H9 (cell line): ENCODE results near the gene DMD. TPM values are rescaled to one million over a fixed set of nuclear protein-coding genes. Genes with fewer than 3 reads are reported as not detected.

ENCODE experiments used
- DNase-seq: peaks from one replicate; pipeline ENCODE4 v3.0.0-alpha.2; 2017
- H2AFZ ChIP-seq: one replicate; pipeline ENCODE4 v1.6.1; 2013; ENCODE audit warnings: mild to moderate bottlenecking, low read length, control low read depth, moderate library complexity
- H2AK5ac ChIP-seq: 2 replicates; pipeline ENCODE4 v1.6.1; 2013; ENCODE audit warnings: low read length, control low read depth, mixed read lengths; ENCODE audit not compliant: insufficient read length
- H2BK120ac ChIP-seq: one replicate; pipeline ENCODE4 v1.6.1; 2013; ENCODE audit warnings: low read depth, mild to moderate bottlenecking, low read length, control low read depth, inconsistent platforms; ENCODE audit not compliant: poor library complexity, severe bottlenecking
- H2BK12ac ChIP-seq: 2 replicates; pipeline ENCODE4 v1.6.1; 2013; ENCODE audit warnings: low read length, control low read depth, mixed read lengths, low read depth; ENCODE audit not compliant: insufficient read length
- H2BK15ac ChIP-seq: 2 replicates; pipeline ENCODE4 v1.6.1; 2013; ENCODE audit warnings: low read depth, low read length, control low read depth
- H2BK20ac ChIP-seq: one replicate; pipeline ENCODE4 v1.6.1; 2013; ENCODE audit warnings: low read depth, mild to moderate bottlenecking, low read length, control low read depth, inconsistent platforms; ENCODE audit not compliant: poor library complexity, severe bottlenecking
- H2BK5ac ChIP-seq: 2 replicates; pipeline ENCODE4 v1.6.1; 2013; ENCODE audit warnings: low read length, control low read depth, mixed read lengths; ENCODE audit not compliant: insufficient read length
- H3K14ac ChIP-seq: 2 replicates; pipeline ENCODE4 v1.6.1; 2013; ENCODE audit warnings: low read length, control low read depth; ENCODE audit not compliant: insufficient read depth
- H3K18ac ChIP-seq: 2 replicates; pipeline ENCODE4 v1.6.1; 2013; ENCODE audit warnings: low read depth, mild to moderate bottlenecking, mixed read lengths, low read length, control low read depth; ENCODE audit not compliant: insufficient read length
- H3K23ac ChIP-seq: 2 replicates; pipeline ENCODE4 v1.6.1; 2013; ENCODE audit warnings: low read length, control low read depth, mixed read lengths, low read depth; ENCODE audit not compliant: insufficient read length
- H3K23me2 ChIP-seq: 2 replicates; pipeline ENCODE4 v1.6.1; 2013; ENCODE audit warnings: low read depth, mild to moderate bottlenecking, mixed read lengths, low read length, control low read depth; ENCODE audit not compliant: insufficient read length, poor library complexity, severe bottlenecking
- H3K27ac ChIP-seq: 2 replicates; pipeline ENCODE4 v1.5.1; 2013; ENCODE audit warnings: low read length, control low read depth, mixed read lengths, low read depth; ENCODE audit not compliant: insufficient read length
- H3K27me3 ChIP-seq: 2 replicates; pipeline ENCODE4 v1.6.1; 2013; ENCODE audit warnings: low read length, control low read depth, inconsistent platforms; ENCODE audit not compliant: insufficient read depth
- H3K4ac ChIP-seq: 2 replicates; pipeline ENCODE4 v1.6.1; 2013; ENCODE audit warnings: low read depth, mild to moderate bottlenecking, control low read depth, inconsistent platforms, low read length, moderate library complexity
- H3K4me1 ChIP-seq: 2 replicates; pipeline ENCODE4 v1.6.1; 2013; ENCODE audit warnings: low read length, control low read depth, inconsistent platforms; ENCODE audit not compliant: insufficient read depth
- H3K4me2 ChIP-seq: 2 replicates; pipeline ENCODE4 v1.6.1; 2013; ENCODE audit warnings: low read length, control low read depth, mixed read lengths; ENCODE audit not compliant: insufficient read length, insufficient read depth
- H3K56ac ChIP-seq: 2 replicates; pipeline ENCODE4 v1.6.1; 2013; ENCODE audit warnings: low read depth, mild to moderate bottlenecking, mixed read lengths, low read length, control low read depth; ENCODE audit not compliant: insufficient read length
- H3K79me1 ChIP-seq: 2 replicates; pipeline ENCODE4 v1.6.1; 2013; ENCODE audit warnings: low read depth, mild to moderate bottlenecking, moderate library complexity, low read length, control low read depth, inconsistent platforms; ENCODE audit not compliant: insufficient read depth, poor library complexity, severe bottlenecking
- H3K79me2 ChIP-seq: 2 replicates; pipeline ENCODE4 v1.6.1; 2013; ENCODE audit warnings: low read length, control low read depth, inconsistent platforms; ENCODE audit not compliant: insufficient read depth
- H3K9ac ChIP-seq: 2 replicates; pipeline ENCODE4 v1.6.1; 2013; ENCODE audit warnings: low read length, control low read depth, mixed read lengths; ENCODE audit not compliant: insufficient read length; ENCODE audit errors: extremely low read depth
- H3K9me3 ChIP-seq: one replicate; pipeline ENCODE4 v1.6.1; 2013; ENCODE audit warnings: low read depth, low read length, inconsistent platforms; ENCODE audit not compliant: control insufficient read depth
- H3T11ph ChIP-seq: one replicate; pipeline ENCODE4 v1.6.1; 2013; ENCODE audit warnings: mild to moderate bottlenecking, low read length, control low read depth, inconsistent platforms
- H4K20me1 ChIP-seq: one replicate; pipeline ENCODE4 v1.6.1; 2013; ENCODE audit not compliant: control insufficient read depth, insufficient read length, insufficient read depth
- H4K5ac ChIP-seq: 2 replicates; pipeline ENCODE4 v1.6.1; 2013; ENCODE audit warnings: low read depth, mild to moderate bottlenecking, mixed read lengths, low read length, control low read depth; ENCODE audit not compliant: insufficient read length
- H4K8ac ChIP-seq: replicated peaks from 2 replicates; pipeline ENCODE4 v1.6.1; 2013; ENCODE audit warnings: low read length, control low read depth, mixed read lengths, low read depth; ENCODE audit not compliant: insufficient read length
- H4K91ac ChIP-seq: 2 replicates; pipeline ENCODE4 v1.6.1; 2013; ENCODE audit warnings: low read depth, mild to moderate bottlenecking, moderate library complexity, mixed read lengths, low read length, control low read depth; ENCODE audit not compliant: insufficient read length
- H3K27ac Mint-ChIP-seq, 3 experiments: 2 replicates in 2 of 3; 3 replicates in 1 of 3; pipeline ENCODE4 v1.8.0; 2020 to 2021; ENCODE audit warnings: mixed read lengths in 3 of 3, mild to moderate bottlenecking in 1 of 3, moderate library complexity in 1 of 3
- H3K27me3 Mint-ChIP-seq: 2 replicates; pipeline ENCODE4 v1.8.0; 2021; ENCODE audit warnings: low read depth, mild to moderate bottlenecking, moderate library complexity, mixed read lengths
- H3K36me3 Mint-ChIP-seq, 3 experiments: 2 replicates in 2 of 3; 3 replicates in 1 of 3; pipeline ENCODE4 v1.8.0; 2020 to 2021; ENCODE audit warnings: low read depth in 3 of 3, mixed read lengths in 3 of 3; ENCODE audit not compliant: insufficient read depth in 1 of 3
- H3K4me1 Mint-ChIP-seq, 2 experiments: 2 replicates each; pipeline ENCODE4 v1.8.0; 2020; ENCODE audit warnings: mixed read lengths in 2 of 2
- H3K4me3 Mint-ChIP-seq, 2 experiments: 2 replicates in 1 of 2; 3 replicates in 1 of 2; pipeline ENCODE4 v1.8.0; 2020 to 2021; ENCODE audit warnings: mild to moderate bottlenecking in 2 of 2, mixed read lengths in 2 of 2, moderate library complexity in 1 of 2
- H3K9me3 Mint-ChIP-seq, 2 experiments: 2 replicates in 1 of 2; 3 replicates in 1 of 2; pipeline ENCODE4 v1.8.0; 2020; ENCODE audit warnings: mild to moderate bottlenecking in 2 of 2, mixed read lengths in 2 of 2, moderate library complexity in 1 of 2
- CTCF ChIP-seq: fragments of 200-600 bp; sonication (generic); conservative IDR thresholded peaks from 3 replicates; pipeline ENCODE4 v1.8.0; 2021; ENCODE audit warnings: antibody characterized with exemption, mild to moderate bottlenecking
- WGBS: extraction: QIAGEN DNeasy Blood & Tissue Kit; methylation state at CpG from one replicate; pipeline ENCODE4 v1.1.7; 2013; ENCODE audit warnings: missing lambda C conversion rate, low lambda C conversion rate, mixed read lengths; ENCODE audit not compliant: insufficient read length; ENCODE audit errors: extremely low coverage; 5-methylcytosine and 5-hydroxymethylcytosine counted together
- total RNA-seq: library from RNA; stranded (reverse); gene quantifications from 2 replicates; pipeline ENCODE4 v1.2.1, GENCODE V29; 2021

DMD gene
- total RNA-seq, 1 experiment from 2014 or later, result 3.8 TPM

GRCh38 chrX:31449081-31449480, 1762.3 kb downstream of the DMD start:
- no peak overlapping the region for H3K23ac ChIP-seq
- H3K9me3 Mint-ChIP-seq, result peaks cover 52 to 53% of the 10 kb centered on the region in 2 experiments
- no peaks in the 10 kb centered on the region for H3K4me1 ChIP-seq
- no peak overlapping the region for H2BK15ac ChIP-seq
- H3K27me3 Mint-ChIP-seq, result no peaks in the 10 kb centered on the region
- no peaks in the 10 kb centered on the region for H3K4me1 Mint-ChIP-seq
- H3K56ac ChIP-seq, result no peak overlapping the region
- H3K27ac Mint-ChIP-seq, result no peak overlapping the region
- H2AFZ ChIP-seq, result no peak overlapping the region
- WGBS, result no CpG with 5 or more reads among the region's 3 CpGs
- no peak overlapping the region for H3K4me2 ChIP-seq
- no peak for DNase-seq
- no peak overlapping the region for H3K18ac ChIP-seq
- no peak overlapping the region for H3T11ph ChIP-seq
- no peak overlapping the region for H4K91ac ChIP-seq
- no peaks in the 10 kb centered on the region for H3K9me3 ChIP-seq
- H3K27me3 ChIP-seq, result no peaks in the 10 kb centered on the region
- H2BK120ac ChIP-seq, result no peak overlapping the region
- no peak for TF ChIP-seq CTCF
- no peak overlapping the region for H3K9ac ChIP-seq
- H3K4me3 Mint-ChIP-seq, result no peak overlapping the region
- no peak overlapping the region for H2BK20ac ChIP-seq
- no peak overlapping the region for H2BK5ac ChIP-seq
- H4K5ac ChIP-seq, result no peak overlapping the region
- H3K79me1 ChIP-seq, result no peaks in the 10 kb centered on the region
- no peak overlapping the region for H3K4ac ChIP-seq
- H3K27ac ChIP-seq, result no peak overlapping the region
- no peaks in the 10 kb centered on the region for H4K20me1 ChIP-seq
- H2AK5ac ChIP-seq, result no peak overlapping the region
- no peaks in the 10 kb centered on the region for H3K79me2 ChIP-seq
- no peaks in the 10 kb centered on the region for H3K23me2 ChIP-seq
- no peak overlapping the region for H4K8ac ChIP-seq
- no peak overlapping the region for H3K14ac ChIP-seq
- H2BK12ac ChIP-seq, result no peak overlapping the region
- H3K36me3 Mint-ChIP-seq, result peaks cover 0 to 4% (median 4%) of the 10 kb centered on the region in 3 experiments; a peak in 2 of 7 replicates
